Neural cell (in vitro differentiated cells): ENCODE measurements around the gene KRTAP6-2. TPM values are rescaled to one million over a fixed set of nuclear protein-coding genes. Genes with fewer than 3 reads are reported as not detected.

Source experiments
- H2AFZ ChIP-seq: fragments of 200-600, 300-800 bp; sonication (generic), shearing (Covaris generic); 2 replicates; pipeline ENCODE4 v1.6.0; 2014; ENCODE audit warnings: low read depth, mild to moderate bottlenecking, antibody characterized with exemption, low read length, moderate library complexity
- H3F3A ChIP-seq: fragments of 200-600 bp; shearing (Covaris generic); 2 replicates; pipeline ENCODE4 v1.6.1; 2016; ENCODE audit warnings: mild to moderate bottlenecking, moderate library complexity, mixed read lengths, antibody characterized with exemption, low read length; ENCODE audit not compliant: insufficient read depth, poor library complexity, severe bottlenecking
- H3K27ac ChIP-seq: fragments of 200-600, 300-800 bp; sonication (generic), shearing (Covaris generic); 2 replicates; pipeline ENCODE4 v1.5.1; 2014; ENCODE audit warnings: mild to moderate bottlenecking, low read length, moderate library complexity
- H3K27me3 ChIP-seq: fragments of 300-800, 200-600 bp; sonication (generic), shearing (Covaris generic); 2 replicates; pipeline ENCODE4 v1.6.0; 2014; ENCODE audit warnings: mild to moderate bottlenecking, low read depth, low read length, moderate library complexity; ENCODE audit not compliant: insufficient read depth
- H3K36me3 ChIP-seq: fragments of 300-800, 200-600 bp; sonication (generic), shearing (Covaris generic); 2 replicates; pipeline ENCODE4 v1.5.1; 2014; ENCODE audit warnings: mild to moderate bottlenecking, antibody characterized with exemption, low read length, moderate library complexity; ENCODE audit not compliant: insufficient read depth
- H3K4me2 ChIP-seq: fragments of 300-800, 200-600 bp; sonication (generic), shearing (Covaris generic); 2 replicates; pipeline ENCODE4 v1.6.0; 2014; ENCODE audit warnings: mild to moderate bottlenecking, low read length
- H3K4me3 ChIP-seq: fragments of 300-800, 200-600 bp; sonication (generic), shearing (Covaris generic); 2 replicates; pipeline ENCODE4 v1.5.1; 2014; ENCODE audit warnings: mild to moderate bottlenecking, low read length, moderate library complexity
- H3K79me2 ChIP-seq: fragments of 200-600 bp; shearing (Covaris generic); replicated peaks from 2 replicates; pipeline ENCODE4 v1.6.0; 2014; ENCODE audit warnings: mild to moderate bottlenecking, low read length, moderate library complexity; ENCODE audit not compliant: insufficient read depth
- H3K9ac ChIP-seq: fragments of 300-800, 200-600 bp; sonication (generic), shearing (Covaris generic); 2 replicates; pipeline ENCODE4 v1.6.1; 2016; ENCODE audit warnings: mild to moderate bottlenecking, low read length, mixed read lengths
- H3K9me2 ChIP-seq: fragments of 200-600 bp; shearing (Covaris generic); 2 replicates; pipeline ENCODE4 v1.6.1; 2016; ENCODE audit warnings: mild to moderate bottlenecking, low read length, mixed read lengths; ENCODE audit not compliant: insufficient read depth
- H3K9me3 ChIP-seq: fragments of 200-600, 300-800 bp; sonication (generic), shearing (Covaris generic); 2 replicates; pipeline ENCODE4 v1.6.1; 2016; ENCODE audit warnings: mild to moderate bottlenecking, mixed run types, low read length, moderate library complexity, mixed read lengths
- H4K20me1 ChIP-seq: fragments of 200-600 bp; shearing (Covaris generic); 2 replicates; pipeline ENCODE4 v1.6.1; 2016; ENCODE audit warnings: mild to moderate bottlenecking, mixed run types; ENCODE audit not compliant: insufficient read depth
- CTCF ChIP-seq: fragments of 450-650 bp; IDR thresholded peaks from 2 replicates; pipeline ENCODE4 v1.5.1; 2014; ENCODE audit warnings: antibody characterized with exemption, mild to moderate bottlenecking, moderate library complexity; ENCODE audit not compliant: poor library complexity, severe bottlenecking
- EP300 ChIP-seq: fragments of 450-650 bp; conservative IDR thresholded peaks from 2 replicates; pipeline ENCODE4 v1.6.1; 2014; ENCODE audit warnings: antibody characterized with exemption, mild to moderate bottlenecking, moderate library complexity; ENCODE audit not compliant: poor library complexity, severe bottlenecking
- RAD21 ChIP-seq: fragments of 450-650 bp; conservative IDR thresholded peaks from 2 replicates; pipeline ENCODE4 v1.6.1; 2014; ENCODE audit warnings: antibody characterized with exemption, mild to moderate bottlenecking, moderate library complexity
- REST ChIP-seq: IDR thresholded peaks from 2 replicates; pipeline ENCODE4 v1.6.1; 2012; ENCODE audit warnings: borderline replicate concordance
- TAF1 ChIP-seq: IDR thresholded peaks from 2 replicates; pipeline ENCODE4 v1.6.1; 2012; ENCODE audit warnings: low read depth
- polyA plus RNA-seq: library from polyadenylated mRNA; depleted of rRNA; stranded (reverse); fragments of >200 nt; gene quantifications from 2 replicates; pipeline ENCODE4 v1.2.3, GENCODE V29; 2014

Gene KRTAP6-2
- polyA plus RNA-seq, 1 donor from 2014 or later = not detected

- H2AFZ ChIP-seq = no peak within 1 kb of the TSS
- H3K9me3 ChIP-seq = no peaks in the 10 kb centered on the region
- no peaks in the 10 kb centered on the region for H4K20me1 ChIP-seq
- H3K9me2 ChIP-seq = no peaks in the 10 kb centered on the region
- H3K36me3 ChIP-seq = no peaks in the 10 kb centered on the region
- TF ChIP-seq RAD21 (no peak), CTCF (no peak)
- H3K4me3 ChIP-seq = no peak within 1 kb of the TSS
- no peak within 1 kb of the TSS for H3K9ac ChIP-seq
- no peak within 1 kb of the TSS for H3K27ac ChIP-seq
- no peak within 1 kb of the TSS for H3K4me2 ChIP-seq
- H3K79me2 ChIP-seq = no peaks in the 10 kb centered on the region
- no peaks in the 10 kb centered on the region for H3F3A ChIP-seq
- H3K27me3 ChIP-seq = no peaks in the 10 kb centered on the region
Observed at GRCh38 chr21:30616125-30616524, 17.4 kb upstream of the KRTAP6-2 start, which contains the start of gene KRTAP20-1. Gene KRTAP20-1, plus strand, starts transcription at chr21:30616425. Its CDS starts 30 bp downstream, at chr21:30616455.

GRCh38 chr21:30615199-30615598 is 16.5 kb upstream of the KRTAP6-2 start:
- Histone ChIP-seq H3K79me2 (no peaks in the 10 kb centered on the region), H3K4me3 (no peak overlapping the region), H2AFZ (no peak overlapping the region), H3K36me3 (no peaks in the 10 kb centered on the region), H4K20me1 (no peaks in the 10 kb centered on the region), H3K9ac (no peak overlapping the region), H3F3A (no peaks in the 10 kb centered on the region), H3K9me2 (no peaks in the 10 kb centered on the region), H3K27ac (no peak overlapping the region), H3K9me3 (no peaks in the 10 kb centered on the region), H3K27me3 (no peaks in the 10 kb centered on the region), H3K4me2 (no peak overlapping the region)
- TF ChIP-seq CTCF = no peak

GRCh38 chr21:30613836-30614235 is 15.1 kb upstream of the KRTAP6-2 start, which contains the start of gene KRTAP6-1:
Gene KRTAP6-1, minus strand, starts transcription at chr21:30613930. Its CDS starts 26 bp downstream, at chr21:30613904.
- Histone ChIP-seq H3F3A (no peaks in the 10 kb centered on the region), H3K4me3 (no peak within 1 kb of the TSS), H2AFZ (no peak within 1 kb of the TSS), H3K9me2 (no peaks in the 10 kb centered on the region), H3K79me2 (no peaks in the 10 kb centered on the region), H3K9me3 (no peaks in the 10 kb centered on the region), H3K27ac (no peak within 1 kb of the TSS), H3K27me3 (no peaks in the 10 kb centered on the region), H3K9ac (no peak within 1 kb of the TSS), H3K36me3 (no peaks in the 10 kb centered on the region), H3K4me2 (no peak within 1 kb of the TSS), H4K20me1 (no peaks in the 10 kb centered on the region)
- TF ChIP-seq RAD21 = no peak
- TF ChIP-seq EP300 = no peak
- TF ChIP-seq REST = no peak
- TF ChIP-seq TAF1 = no peak
